Measurements from ENCODE around the gene IFITM2.
"Not testable (repeated sequence)": the region's sequence is repeated elsewhere in the genome, so short reads cannot be mapped to it uniquely, and the experiment has no call there.

The IFITM2 gene

GRCh38 chr11:339963-340362, 32.3 kb downstream of the IFITM2 start:
- no peak for DNase-seq

GRCh38 chr11:340539-341512, 33.2 kb downstream of the IFITM2 start:
- no peak for DNase-seq

- no peak for DNase-seq
These were observed 34.7 kb downstream of the IFITM2 start for GRCh38 chr11:342328-342727.

- DNase-seq: no peak
These were observed 37.4 kb downstream of the IFITM2 start for GRCh38 chr11:344836-345578.

- DNase-seq: no peak
These were observed 38.9 kb downstream of the IFITM2 start for GRCh38 chr11:346529-346928.

- DNase-seq: not testable (repeated sequence)
These were observed 41.8 kb downstream of the IFITM2 start for GRCh38 chr11:349270-349954.

GRCh38 chr11:350033-350722, 42.6 kb downstream of the IFITM2 start:
- not testable (repeated sequence) for DNase-seq

- DNase-seq: no peak
These were observed 43.2 kb downstream of the IFITM2 start for GRCh38 chr11:350723-351255.

GRCh38 chr11:351411-351810, 43.8 kb downstream of the IFITM2 start:
- no peak for DNase-seq

- DNase-seq: no peak
These were observed 44.9 kb downstream of the IFITM2 start for GRCh38 chr11:352456-353031.

GRCh38 chr11:353179-353873, 45.7 kb downstream of the IFITM2 start:
- peak in 41 of 51 donors; percentile 20 to 91 (median 67) for DNase-seq

- DNase-seq: peak in 43 of 51 donors; percentile 28 to 90 (median 67)
These were observed 48.2 kb downstream of the IFITM2 start for GRCh38 chr11:355581-356458.

- no peak for DNase-seq
These were observed 49.0 kb downstream of the IFITM2 start for GRCh38 chr11:356610-357009.

GRCh38 chr11:357582-357981, 50.0 kb downstream of the IFITM2 start:
- DNase-seq: no peak

GRCh38 chr11:358129-358800, 50.6 kb downstream of the IFITM2 start:
- no peak for DNase-seq
